BLaER1 treated with 17β-estradiol and CSF1 and Interleukin-3, amounts not matched to agents 10 nM and 100 nM (cell line): ENCODE data around the gene SNX10.
A peak's percentile ranks its signal among the peaks of the same experiment; 100 is the strongest.

Experiments used
- H3K27ac ChIP-seq, 11 experiments: shearing (Covaris generic); formaldehyde crosslinking; 2 replicates each; pipeline ENCODE4 v1.8.1; 2022
- H3K27me3 ChIP-seq, 11 experiments: shearing (Covaris generic); formaldehyde crosslinking; 2 replicates each; pipeline ENCODE4 v1.8.1; 2022
- H3K36me3 ChIP-seq, 11 experiments: shearing (Covaris generic); formaldehyde crosslinking; 2 replicates each; pipeline ENCODE4 v1.8.1; 2022
- H3K4me1 ChIP-seq, 10 experiments: shearing (Covaris generic); formaldehyde crosslinking; 2 replicates each; pipeline ENCODE4 v1.8.1; 2022
- H3K4me2 ChIP-seq, 11 experiments: shearing (Covaris generic); formaldehyde crosslinking; 2 replicates each; pipeline ENCODE4 v1.8.1; 2022
- H3K4me3 ChIP-seq, 10 experiments: shearing (Covaris generic); formaldehyde crosslinking; 2 replicates each; pipeline ENCODE4 v1.8.1; 2022
- H3K9ac ChIP-seq, 11 experiments: shearing (Covaris generic); formaldehyde crosslinking; 2 replicates each; pipeline ENCODE4 v1.8.1; 2022
- H3K9me3 ChIP-seq, 11 experiments: shearing (Covaris generic); formaldehyde crosslinking; replicated peaks in 1 of 11; 2 replicates each; pipeline ENCODE4 v1.8.1; 2022
- H4K20me1 ChIP-seq, 11 experiments: shearing (Covaris generic); formaldehyde crosslinking; 2 replicates each; pipeline ENCODE4 v1.8.1; 2022
- Cebpa-rat ChIP-seq, 11 experiments: shearing (Covaris generic); IDR thresholded peaks; 2 replicates each; pipeline ENCODE4 v1.8.1; 2022

The SNX10 gene

GRCh38 chr7:26337232-26337865 is 45.7 kb downstream of the SNX10 start:
- no peaks in the 10 kb centered on the region for H3K27me3 ChIP-seq
- H3K4me3 ChIP-seq, result no peak overlapping the region
- no peak for TF ChIP-seq Cebpa-rat (IDR thresholded peaks at IDR 0.05)
- H3K36me3 ChIP-seq, result no peaks in the 10 kb centered on the region
- H3K27ac ChIP-seq, result no peak overlapping the region
- no peaks in the 10 kb centered on the region for H4K20me1 ChIP-seq
- no peak overlapping the region for H3K9ac ChIP-seq
- peaks cover 17 to 59% (median 33%) of the 10 kb centered on the region in 10 experiments for H3K4me1 ChIP-seq
- peaks cover 0 to 24% (median 13%) of the 10 kb centered on the region in 11 experiments; a peak in 16 of 22 replicates for H3K9me3 ChIP-seq
- H3K4me2 ChIP-seq, result peak overlapping the region in 4 of 11 experiments; percentile 23 to 76 (median 53); a peak in 6 of 22 replicates

GRCh38 chr7:26340476-26341018 is 48.9 kb downstream of the SNX10 start:
- Histone ChIP-seq H3K9me3 (peaks cover 0 to 18% (median 10%) of the 10 kb centered on the region in 11 experiments; a peak in 13 of 22 replicates), H3K36me3 (no peaks in the 10 kb centered on the region; a peak in 1 of 22 replicates), H3K27me3 (no peaks in the 10 kb centered on the region), H4K20me1 (no peaks in the 10 kb centered on the region), H3K27ac (no peak overlapping the region), H3K9ac (no peak overlapping the region), H3K4me3 (no peak overlapping the region), H3K4me2 (no peak overlapping the region), H3K4me1 (peaks cover 0 to 31% (median 9%) of the 10 kb centered on the region in 10 experiments; a peak in 10 of 20 replicates)
- no peak for TF ChIP-seq Cebpa-rat (IDR thresholded peaks at IDR 0.05)

- no peak for TF ChIP-seq Cebpa-rat (IDR thresholded peaks at IDR 0.05)
- Histone ChIP-seq H3K36me3 (peaks cover 0 to 6% (median 0%) of the 10 kb centered on the region in 11 experiments; a peak in 2 of 22 replicates), H3K4me1 (peaks cover 0 to 13% (median 0%) of the 10 kb centered on the region in 10 experiments; a peak in 6 of 20 replicates), H3K9ac (no peak overlapping the region), H3K4me3 (no peak overlapping the region), H3K4me2 (no peak overlapping the region), H3K9me3 (peaks cover 0 to 15% (median 7%) of the 10 kb centered on the region in 11 experiments; a peak in 13 of 22 replicates), H3K27ac (no peak overlapping the region), H3K27me3 (no peaks in the 10 kb centered on the region), H4K20me1 (no peaks in the 10 kb centered on the region)
Observed at GRCh38 chr7:26343320-26343832, 51.7 kb downstream of the SNX10 start.

DNA sequence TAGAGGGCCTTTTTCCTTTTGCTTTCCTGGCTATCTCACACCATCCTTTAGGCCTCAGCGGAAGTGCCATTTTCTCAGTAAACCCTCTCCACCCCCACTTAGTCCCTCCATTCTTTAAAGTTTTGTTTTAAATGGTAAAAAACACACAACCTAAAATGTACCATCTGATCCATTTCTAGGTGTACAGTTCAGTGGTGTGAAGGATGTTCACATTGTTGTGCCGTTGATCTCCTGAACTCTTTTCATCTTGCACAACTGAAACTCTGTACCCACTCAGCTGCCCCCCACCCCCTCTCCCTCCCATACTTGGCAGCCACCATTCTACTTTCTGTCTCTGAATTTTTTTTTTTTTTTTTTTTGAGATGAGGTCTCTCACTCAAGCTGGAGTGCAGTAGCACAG is 52.2 kb downstream of the SNX10 start:
- Histone ChIP-seq H3K9ac (no peak overlapping the region), H3K4me1 (peaks cover 0 to 13% (median 0%) of the 10 kb centered on the region in 10 experiments; a peak in 3 of 20 replicates), H3K9me3 (peaks cover 0 to 13% (median 2%) of the 10 kb centered on the region in 11 experiments; a peak in 10 of 22 replicates), H4K20me1 (no peaks in the 10 kb centered on the region), H3K27me3 (no peaks in the 10 kb centered on the region), H3K4me3 (no peak overlapping the region), H3K36me3 (peaks cover 0 to 6% (median 0%) of the 10 kb centered on the region in 11 experiments; a peak in 2 of 22 replicates), H3K4me2 (no peak overlapping the region), H3K27ac (no peak overlapping the region)
- TF ChIP-seq Cebpa-rat (IDR thresholded peaks at IDR 0.05), result no peak

DNA sequence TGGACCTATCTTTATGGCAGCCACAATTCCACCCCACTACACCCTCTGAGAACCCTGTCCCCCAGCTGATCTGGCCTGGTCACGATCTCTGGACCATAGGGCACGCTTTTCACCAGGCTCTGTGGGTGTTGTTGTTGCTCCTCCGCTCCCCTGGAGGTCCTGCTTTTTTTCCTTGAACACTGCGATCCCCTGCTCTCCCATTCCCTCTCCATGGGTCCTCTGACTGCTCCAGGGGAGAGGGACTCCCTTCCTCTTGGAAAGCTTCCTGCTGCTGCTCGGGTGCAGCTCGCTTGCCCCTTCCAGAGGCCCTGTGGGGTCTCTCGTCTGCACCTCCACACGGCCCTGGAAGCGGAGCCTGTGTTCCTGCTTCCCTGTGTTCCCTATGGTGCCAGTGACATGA is 53.5 kb downstream of the SNX10 start:
- Histone ChIP-seq H3K27ac (no peak overlapping the region), H3K9ac (no peak overlapping the region), H3K4me2 (no peak overlapping the region), H4K20me1 (no peaks in the 10 kb centered on the region), H3K4me3 (no peak overlapping the region), H3K4me1 (peaks cover 0 to 13% (median 0%) of the 10 kb centered on the region in 10 experiments; a peak in 3 of 20 replicates), H3K9me3 (peaks cover 0 to 5% (median 0%) of the 10 kb centered on the region in 11 experiments; a peak in 2 of 22 replicates), H3K27me3 (no peaks in the 10 kb centered on the region), H3K36me3 (peaks cover 0 to 6% (median 0%) of the 10 kb centered on the region in 11 experiments; a peak in 2 of 22 replicates)
- TF ChIP-seq Cebpa-rat (IDR thresholded peaks at IDR 0.05), result no peak

DNA sequence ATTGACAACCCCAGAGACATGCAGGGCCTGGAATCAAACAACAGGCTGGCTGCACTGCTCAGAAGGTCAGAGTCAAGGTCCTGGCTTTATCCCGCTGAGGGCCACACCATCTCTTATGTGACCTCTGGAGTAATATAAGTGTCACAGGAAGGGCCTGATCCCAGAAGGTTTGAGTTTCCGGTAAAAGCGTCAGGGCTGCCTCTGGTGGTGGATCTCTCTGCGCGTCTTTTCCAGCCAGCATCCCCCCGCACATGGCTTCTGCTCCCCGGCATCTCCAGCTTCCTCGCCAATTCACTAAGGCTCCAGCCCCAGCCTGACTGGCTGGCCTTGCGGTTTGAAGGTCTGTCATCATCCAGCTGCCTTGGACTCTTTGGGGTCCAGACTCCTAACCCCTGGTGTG is 54.2 kb downstream of the SNX10 start:
- H3K9me3 ChIP-seq, result peaks cover 0 to 2% (median 0%) of the 10 kb centered on the region in 11 experiments; a peak in 1 of 22 replicates
- H3K4me2 ChIP-seq, result no peak overlapping the region
- no peaks in the 10 kb centered on the region for H4K20me1 ChIP-seq
- H3K27ac ChIP-seq, result no peak overlapping the region
- H3K4me3 ChIP-seq, result no peak overlapping the region
- H3K4me1 ChIP-seq, result peaks cover 0 to 13% (median 0%) of the 10 kb centered on the region in 10 experiments; a peak in 3 of 20 replicates
- TF ChIP-seq Cebpa-rat (IDR thresholded peaks at IDR 0.05), result no peak
- H3K9ac ChIP-seq, result no peak overlapping the region
- no peaks in the 10 kb centered on the region for H3K27me3 ChIP-seq
- H3K36me3 ChIP-seq, result peaks cover 0 to 6% (median 0%) of the 10 kb centered on the region in 11 experiments; a peak in 2 of 22 replicates

- Histone ChIP-seq H3K27ac (no peak overlapping the region), H4K20me1 (no peaks in the 10 kb centered on the region), H3K9ac (no peak overlapping the region), H3K27me3 (no peaks in the 10 kb centered on the region), H3K4me2 (no peak overlapping the region), H3K4me1 (peaks cover 0 to 13% (median 0%) of the 10 kb centered on the region in 10 experiments; a peak in 3 of 20 replicates), H3K9me3 (no peaks in the 10 kb centered on the region), H3K36me3 (peaks cover 0 to 6% (median 0%) of the 10 kb centered on the region in 11 experiments; a peak in 2 of 22 replicates), H3K4me3 (no peak overlapping the region)
- no peak for TF ChIP-seq Cebpa-rat (IDR thresholded peaks at IDR 0.05)
Observed at GRCh38 chr7:26346611-26347203, 55.0 kb downstream of the SNX10 start.

DNA sequence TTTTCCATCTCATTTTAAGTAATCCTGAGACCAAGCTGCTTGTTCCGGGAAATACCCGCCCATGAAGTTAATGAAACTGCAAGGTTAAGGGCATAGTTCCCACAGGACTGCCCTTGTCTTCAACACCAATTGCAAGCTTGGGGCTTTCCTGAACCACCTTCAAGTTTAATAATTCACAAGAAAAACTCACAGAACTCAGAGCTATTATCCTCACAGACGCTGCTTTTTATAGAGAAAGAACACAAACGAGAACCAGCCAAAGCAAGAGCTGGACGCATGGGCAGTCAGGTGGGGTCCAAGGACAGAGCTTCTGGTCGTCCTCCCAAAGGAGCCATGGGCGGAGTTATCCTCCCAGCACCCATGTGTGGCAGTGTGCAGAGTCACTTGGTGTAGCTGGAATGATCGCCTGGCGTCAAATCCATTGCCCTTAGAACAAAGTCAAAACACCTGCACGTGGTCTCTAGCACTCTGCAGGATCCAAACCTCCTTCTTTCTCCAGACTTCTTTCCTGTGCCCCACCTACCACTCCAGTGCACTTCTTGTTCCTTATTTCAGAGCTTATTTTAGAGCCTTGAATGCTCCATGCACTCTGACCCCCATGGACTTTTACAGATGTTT is 56.7 kb downstream of the SNX10 start:
- H3K9me3 ChIP-seq, result no peaks in the 10 kb centered on the region
- H3K27ac ChIP-seq, result no peak overlapping the region
- no peak overlapping the region for H3K4me3 ChIP-seq
- peak overlapping the region in 3 of 11 experiments; percentile 4 to 21 (median 5); a peak in 2 of 22 replicates for H3K4me2 ChIP-seq
- peaks cover 0 to 6% (median 0%) of the 10 kb centered on the region in 11 experiments; a peak in 2 of 22 replicates for H3K36me3 ChIP-seq
- no peaks in the 10 kb centered on the region for H4K20me1 ChIP-seq
- H3K4me1 ChIP-seq, result peaks cover 0 to 13% (median 0%) of the 10 kb centered on the region in 10 experiments; a peak in 3 of 20 replicates
- no peak for TF ChIP-seq Cebpa-rat (IDR thresholded peaks at IDR 0.05)
- H3K9ac ChIP-seq, result no peak overlapping the region
- H3K27me3 ChIP-seq, result no peaks in the 10 kb centered on the region
